GM12878 (cell line): ENCODE results near the gene CPLX1. TPM values are rescaled to one million over a fixed set of nuclear protein-coding genes. Genes with fewer than 3 reads are reported as not detected.

Source experiments
- ATAC-seq: fragments of 200-7000 bp; cut with Tn5 transposase; 3 replicates; pipeline ENCODE4 v1.9.1; 2020; ENCODE audit warnings: mild to moderate bottlenecking, moderate library complexity
- BruUV-seq: library from RNA; stranded (reverse); fragments of 400-500 nt; replicated peaks from 2 replicates; lab custom pipeline; 2021; lab: Mats Ljungman, UMichigan
- CTCF ChIA-PET: fragments of 300-600 bp; sonication (Branson Sonifier 250); formaldehyde crosslinking; extraction: SDS; loops from one replicate; lab custom pipeline; 2021; ENCODE audit warnings: inconsistent platforms; lab: Yijun Ruan, JAX
- POLR2A ChIA-PET: fragments of 350-600 bp; formaldehyde crosslinking; extraction: SDS; loops from one replicate; lab custom pipeline; 2021; ENCODE audit warnings: inconsistent platforms; lab: Charles Lee
- RAD21 ChIA-PET: fragments of 300-600 bp; sonication (Branson Sonifier 250); formaldehyde crosslinking; loops from one replicate; lab custom pipeline; 2023; ENCODE audit warnings: antibody characterized with exemption; ENCODE audit not compliant: unreplicated experiment; lab: Charles Lee
- SMC1A ChIA-PET: fragments of 300-600 bp; sonication (Branson Sonifier 250); formaldehyde crosslinking; loops from one replicate; lab custom pipeline; 2023; ENCODE audit not compliant: unreplicated experiment, uncharacterized antibody; lab: Charles Lee
- DNase-seq: peaks from one replicate; pipeline ENCODE4 v3.0.0-alpha.2; 2011; ENCODE audit warnings: low read depth, low spot score
- FAIRE-seq: peaks from 3 replicates; lab custom pipeline; 2011; peaks lifted over from hg19 to GRCh38; lab: Jason Lieb, UNC
- H2AFZ ChIP-seq: 2 replicates; pipeline ENCODE4 v1.6.0; 2011; ENCODE audit warnings: low read depth, low read length, control low read depth; ENCODE audit not compliant: control insufficient read depth
- H3K27ac ChIP-seq: 2 replicates; pipeline ENCODE4 v1.5.1; 2011; ENCODE audit warnings: control low read depth; ENCODE audit not compliant: control insufficient read depth, insufficient read depth
- H3K27me3 ChIP-seq, 2 experiments: replicated peaks in 1 of 2; 2 replicates each; pipeline versions ENCODE4 v1.6.0 to v1.6.1; 2011; ENCODE audit warnings: low read length in 1 of 2; ENCODE audit not compliant: control insufficient read depth in 2 of 2, insufficient read depth in 2 of 2
- H3K36me3 ChIP-seq, 2 experiments: 2 replicates each; pipeline ENCODE4 v1.5.1; 2011; ENCODE audit warnings: low read length in 1 of 2; ENCODE audit not compliant: control insufficient read depth in 2 of 2, insufficient read depth in 2 of 2
- H3K4me1 ChIP-seq: 2 replicates; pipeline ENCODE4 v1.6.1; 2011; ENCODE audit warnings: mild to moderate bottlenecking, low read length, moderate library complexity, mixed read lengths; ENCODE audit not compliant: control insufficient read depth, insufficient read depth
- H3K4me2 ChIP-seq: 2 replicates; pipeline ENCODE4 v1.6.0; 2011; ENCODE audit warnings: control low read depth; ENCODE audit not compliant: control insufficient read depth, insufficient read depth
- H3K4me3 ChIP-seq: fragments of 200-600 bp; sonication (generic); 2 replicates; pipeline ENCODE4 v1.5.1; 2016
- H3K79me2 ChIP-seq: 2 replicates; pipeline ENCODE4 v1.6.0; 2011; ENCODE audit warnings: low read length; ENCODE audit not compliant: control insufficient read depth, insufficient read depth
- H3K9ac ChIP-seq: 2 replicates; pipeline ENCODE4 v1.8.0; 2011; ENCODE audit warnings: low read length, control low read depth, mixed read lengths; ENCODE audit not compliant: control insufficient read depth, insufficient read depth
- H3K9me3 ChIP-seq: replicated peaks from 3 replicates; pipeline ENCODE4 v1.5.1; 2011; ENCODE audit warnings: mild to moderate bottlenecking, low read length; ENCODE audit not compliant: control insufficient read depth, insufficient read depth
- H4K20me1 ChIP-seq: 2 replicates; pipeline ENCODE4 v1.6.0; 2011; ENCODE audit not compliant: control insufficient read depth, insufficient read depth
- ETV6 ChIP-seq, 2 experiments: fragments of 450-650 bp in 1 of 2; IDR thresholded peaks in 1 of 2; conservative IDR thresholded peaks in 1 of 2; 2 replicates each; pipeline ENCODE4 v1.6.1; 2014; ENCODE audit warnings: antibody characterized with exemption in 1 of 2, borderline replicate concordance in 1 of 2, low read depth in 1 of 2, mild to moderate bottlenecking in 1 of 2, moderate library complexity in 1 of 2
- HDAC6 ChIP-seq: fragments of 200-600 bp; sonication (generic); IDR thresholded peaks from one replicate; pipeline ENCODE4 v1.8.0; 2017; ENCODE audit warnings: antibody characterized with exemption; ENCODE audit not compliant: unreplicated experiment
- RAD21 ChIP-seq: IDR thresholded peaks from 2 replicates; pipeline ENCODE4 v1.6.1; 2011; ENCODE audit warnings: mild to moderate bottlenecking, low read depth, low read length, moderate library complexity; ENCODE audit not compliant: insufficient read depth
- TBL1XR1 ChIP-seq: IDR thresholded peaks from 2 replicates; pipeline ENCODE4 v1.6.1; 2012; ENCODE audit warnings: low read depth, low read length, improper control_type of control experiment
- WRNIP1 ChIP-seq: IDR thresholded peaks from 2 replicates; pipeline ENCODE4 v1.6.1; 2011; ENCODE audit warnings: low read depth, low read length, improper control_type of control experiment, borderline replicate concordance
- WGBS: methylation state at CpG from one replicate; pipeline ENCODE4 v1.1.6; 2016; ENCODE audit warnings: low lambda C conversion rate; ENCODE audit not compliant: insufficient replicate concordance, insufficient coverage; ENCODE audit errors: missing lambda C conversion rate; 5-methylcytosine and 5-hydroxymethylcytosine counted together
- in situ Hi-C: fragments of 300-500 bp; cut with MboI; formaldehyde crosslinking; loops from 9 replicates; pipeline ENCODE4 v1.14.3; 2018; ENCODE audit warnings: mixed read lengths
- intact Hi-C: fragments of 100-400 bp; cut with micrococcal nuclease; formaldehyde crosslinking; loops from one replicate; pipeline ENCODE4 v1.14.2; 2022; ENCODE audit not compliant: unreplicated experiment
- polyA plus RNA-seq, 11 experiments: library from polyadenylated mRNA; depleted of rRNA in 4 of 11; unstranded in 6 of 11; stranded (reverse) in 5 of 11; fragments of >200 nt; fragmentation: Nextera tagmentation in 4 of 11; fragmentation: Illumina TruSeq in 1 of 11; extraction: Ambion mirVana in 4 of 11; extraction: Trizol in 1 of 11; gene quantifications; 1 replicate in 1 of 11; 2 replicates in 10 of 11; pipeline versions ENCODE4 v1.2.1 to v1.2.3, GENCODE V29; 2011 to 2016; ENCODE audit warnings: inconsistent platforms in 2 of 11, missing spikeins in 2 of 11, low read depth in 1 of 11
- total RNA-seq, 4 experiments: library from RNA; depleted of rRNA in 3 of 4; stranded (reverse); fragments of >200 nt in 3 of 4; fragmentation: Illumina TruSeq in 1 of 4; extraction: Trizol in 1 of 4; gene quantifications; 2 replicates each; pipeline versions ENCODE4 v1.2.1 to v1.2.3, GENCODE V29; 2013 to 2021
- TF ChIP-seq, protein P1 (sequence below): fragments of 450-650 bp; IDR thresholded peaks from 2 replicates; pipeline ENCODE4 v1.6.1; 2018; ENCODE audit warnings: borderline replicate concordance, mild to moderate bottlenecking; ENCODE audit not compliant: partially characterized antibody

Gene CPLX1
- total and polyA plus RNA-seq, 10 of the 15 experiments (the other 5 are each of a cell fraction or from before 2014, with no cell fraction given), result 0.04 to 1.2 (median 0.13) TPM; not detected in 5

- TF ChIP-seq HDAC6 (no peak), WRNIP1 (no peak), ETV6 (conservative IDR thresholded peaks at IDR 0.05 in 1 of 2, IDR thresholded peaks at IDR 0.05 in 1 of 2; ENCODE audit: borderline replicate concordance in 1 of 2, low read depth in 1 of 2) (no peak), RAD21 (no peak)
- TF ChIP-seq, protein P1, sequence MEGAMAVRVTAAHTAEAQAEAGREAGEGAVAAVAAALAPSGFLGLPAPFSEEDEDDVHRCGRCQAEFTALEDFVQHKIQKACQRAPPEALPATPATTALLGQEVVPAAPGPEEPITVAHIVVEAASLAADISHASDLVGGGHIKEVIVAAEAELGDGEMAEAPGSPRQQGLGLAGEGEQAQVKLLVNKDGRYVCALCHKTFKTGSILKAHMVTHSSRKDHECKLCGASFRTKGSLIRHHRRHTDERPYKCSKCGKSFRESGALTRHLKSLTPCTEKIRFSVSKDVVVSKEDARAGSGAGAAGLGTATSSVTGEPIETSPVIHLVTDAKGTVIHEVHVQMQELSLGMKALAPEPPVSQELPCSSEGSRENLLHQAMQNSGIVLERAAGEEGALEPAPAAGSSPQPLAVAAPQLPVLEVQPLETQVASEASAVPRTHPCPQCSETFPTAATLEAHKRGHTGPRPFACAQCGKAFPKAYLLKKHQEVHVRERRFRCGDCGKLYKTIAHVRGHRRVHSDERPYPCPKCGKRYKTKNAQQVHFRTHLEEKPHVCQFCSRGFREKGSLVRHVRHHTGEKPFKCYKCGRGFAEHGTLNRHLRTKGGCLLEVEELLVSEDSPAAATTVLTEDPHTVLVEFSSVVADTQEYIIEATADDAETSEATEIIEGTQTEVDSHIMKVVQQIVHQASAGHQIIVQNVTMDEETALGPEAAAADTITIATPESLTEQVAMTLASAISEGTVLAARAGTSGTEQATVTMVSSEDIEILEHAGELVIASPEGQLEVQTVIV, result no peak
Measured at GRCh38 chr4:848307-848691, 22.4 kb upstream of the CPLX1 start (continued).

GRCh38 chr4:845836-846251, 19.9 kb upstream of the CPLX1 start:
- WGBS, result over 99% methylated on average over 14 of the region's 14 CpGs
- Histone ChIP-seq H4K20me1 (no peaks in the 10 kb centered on the region), H3K4me3 (no peak overlapping the region), H3K4me2 (no peak overlapping the region), H3K27me3 (no peaks in the 10 kb centered on the region), H3K9ac (no peak overlapping the region), H2AFZ (no peak overlapping the region), H3K36me3 (peaks cover 0 to 2% of the 10 kb centered on the region in 2 experiments; a peak in 3 of 4 replicates), H3K27ac (no peak overlapping the region), H3K9me3 (peaks cover 6% of the 10 kb centered on the region; the same call in 2 of the 3 replicates), H3K79me2 (no peaks in the 10 kb centered on the region), H3K4me1 (no peaks in the 10 kb centered on the region)
- ChIA-PET POLR2A (no interaction called here), CTCF (no interaction called here), RAD21 (no interaction called here), SMC1A (no interaction called here)
- ATAC-seq, result no peak
- no peak for FAIRE-seq
- no TSS peak for BruUV-seq
- TF ChIP-seq TBL1XR1, result no peak
- DNase-seq, result no peak
- intact Hi-C loops, result no loop called here
- in situ Hi-C loops, result no loop called here
